HepG2 (cell line): ENCODE measurements around the gene DNAJC4. TPM values are rescaled to one million over a fixed set of nuclear protein-coding genes. Genes with fewer than 3 reads are reported as not detected.

Source experiments
- ARID4A ChIP-seq: sonication (generic); formaldehyde crosslinking; IDR thresholded peaks from 2 replicates; pipeline ENCODE4 v1.5.0; 2020; ENCODE audit warnings: mild to moderate bottlenecking, missing genetic modification reagents, borderline replicate concordance
- ATAD3A ChIP-seq: sonication (generic); formaldehyde crosslinking; IDR thresholded peaks from 2 replicates; pipeline ENCODE4 v1.4.0; 2020; ENCODE audit warnings: missing genetic modification reagents
- BRF2 ChIP-seq: sonication (generic); formaldehyde crosslinking; IDR thresholded peaks from 2 replicates; pipeline ENCODE4 v1.8.1; 2022; ENCODE audit warnings: mild to moderate bottlenecking, missing genetic modification reagents
- CREM ChIP-seq, 2 experiments: sonication (generic) in 1 of 2; formaldehyde crosslinking in 1 of 2; IDR thresholded peaks; 2 replicates each; pipeline versions ENCODE4 v1.4.0 to v1.6.1; 2016 to 2020; ENCODE audit warnings: antibody characterized with exemption in 1 of 2, mild to moderate bottlenecking in 1 of 2, missing genetic modification reagents in 1 of 2
- EEA1 ChIP-seq: sonication (generic); formaldehyde crosslinking; IDR thresholded peaks from 2 replicates; pipeline ENCODE4 v1.5.1; 2020; ENCODE audit warnings: mild to moderate bottlenecking, missing genetic modification reagents, borderline replicate concordance
- FOXO4 ChIP-seq: sonication (generic); formaldehyde crosslinking; conservative IDR thresholded peaks from 2 replicates; pipeline ENCODE4 v1.8.1; 2023; ENCODE audit warnings: missing genetic modification reagents
- KDM1A ChIP-seq: IDR thresholded peaks from 2 replicates; pipeline ENCODE4 v1.6.1; 2016; ENCODE audit warnings: missing compliant biosample characterization
- MTA1 ChIP-seq: sonication (generic); formaldehyde crosslinking; IDR thresholded peaks from 2 replicates; pipeline ENCODE4 v1.4.0; 2020; ENCODE audit warnings: missing genetic modification reagents, mild to moderate bottlenecking, borderline replicate concordance
- PAF1 ChIP-seq: IDR thresholded peaks from 2 replicates; pipeline ENCODE4 v1.6.1; 2016; ENCODE audit warnings: missing genetic modification reagents, missing compliant biosample characterization
- REXO4 ChIP-seq: sonication (generic); formaldehyde crosslinking; IDR thresholded peaks from 2 replicates; pipeline ENCODE4 v1.8.0; 2022; ENCODE audit warnings: missing genetic modification reagents, mild to moderate bottlenecking, borderline replicate concordance
- TBX2 ChIP-seq: sonication (generic); formaldehyde crosslinking; IDR thresholded peaks from 2 replicates; pipeline ENCODE4 v1.5.0; 2020; ENCODE audit warnings: missing genetic modification reagents, mild to moderate bottlenecking, borderline replicate concordance
- ZBED4 ChIP-seq: sonication (generic); formaldehyde crosslinking; IDR thresholded peaks from 2 replicates; pipeline ENCODE4 v1.4.0; 2020; ENCODE audit warnings: missing genetic modification reagents, borderline replicate concordance
- ZBTB4 ChIP-seq: sonication (generic); formaldehyde crosslinking; IDR thresholded peaks from 2 replicates; pipeline ENCODE4 v1.4.0; 2020; ENCODE audit warnings: missing genetic modification reagents, mild to moderate bottlenecking, borderline replicate concordance
- ZNF292 ChIP-seq: sonication (generic); formaldehyde crosslinking; IDR thresholded peaks from 2 replicates; pipeline ENCODE4 v1.8.1; 2022; ENCODE audit warnings: mild to moderate bottlenecking, low read depth, missing genetic modification reagents, borderline replicate concordance
- ZNF317 ChIP-seq: sonication (generic); formaldehyde crosslinking; IDR thresholded peaks from 2 replicates; pipeline ENCODE4 v1.5.0; 2020; ENCODE audit warnings: mild to moderate bottlenecking, missing genetic modification reagents
- polyA plus RNA-seq, 8 experiments: library from polyadenylated mRNA; depleted of rRNA in 3 of 8; stranded (reverse) in 7 of 8; unstranded in 1 of 8; fragments of >200 nt; fragmentation: Illumina TruSeq in 4 of 8; extraction: Trizol in 4 of 8; gene quantifications; 2 replicates each; pipeline versions ENCODE4 v1.2.1 to v1.2.3, GENCODE V29; 2011 to 2016; ENCODE audit warnings: low read depth in 4 of 8, missing spikeins in 1 of 8, mixed read lengths in 1 of 8; ENCODE audit not compliant: insufficient read depth in 1 of 8
- total RNA-seq, 5 experiments: library from RNA; depleted of rRNA; stranded (reverse); fragments of >200 nt; fragmentation: Illumina TruSeq; extraction: Trizol; gene quantifications; 2 replicates each; pipeline ENCODE4 v1.2.3, GENCODE V29; 2016; ENCODE audit warnings: low read depth in 1 of 5

DNAJC4 gene
- total and polyA plus RNA-seq, 2 of the 13 experiments (the other 11 are each of a cell fraction or from before 2014, with no cell fraction given) = 10.3 to 60.8 TPM

GRCh38 chr11:64237484-64237951 lies 7.2 kb downstream of the DNAJC4 start (continued):
- TF ChIP-seq EEA1 (CRISPR knock-in tag) = no peak
- peak; percentile 83; the same call in 1 of the 2 replicates for TF ChIP-seq ARID4A (CRISPR knock-in tag)
- peak; percentile 76; the same call in 1 of the 2 replicates for TF ChIP-seq MTA1 (CRISPR knock-in tag)
- TF ChIP-seq REXO4 (CRISPR knock-in tag) = no peak
- no peak for TF ChIP-seq CREM (IDR thresholded peaks at IDR 0.05)
- no peak for TF ChIP-seq CREM (CRISPR knock-in tag; IDR thresholded peaks at IDR 0.05)
- no peak for TF ChIP-seq ATAD3A (CRISPR knock-in tag)
- TF ChIP-seq FOXO4 = no peak
- TF ChIP-seq KDM1A (CRISPR knock-in tag) = no peak
- TF ChIP-seq ZBTB4 (CRISPR knock-in tag) = no peak
- no peak for TF ChIP-seq ZNF292 (CRISPR knock-in tag)
- TF ChIP-seq PAF1 (CRISPR knock-in tag) = no peak
- no peak for TF ChIP-seq BRF2
- no peak for TF ChIP-seq ZBED4 (CRISPR knock-in tag)
- TF ChIP-seq ZNF317 = no peak
- peak; percentile 97 for TF ChIP-seq TBX2 (CRISPR knock-in tag)
